ENCODE results near the gene BPIFB3. TPM values are rescaled to one million over a fixed set of nuclear protein-coding genes. Genes with fewer than 3 reads are reported as not detected.
"Not testable (repeated sequence)": the region's sequence is repeated elsewhere in the genome, so short reads cannot be mapped to it uniquely, and the experiment has no call there.

Gene BPIFB3
- total and polyA plus RNA-seq, 2 of the 13 experiments (the other 11 are each of a cell fraction or from before 2014, with no cell fraction given) = 0.09 TPM; not detected in 1

- BruUV-seq (replicated peaks); TF ChIP-seq CREM (CRISPR knock-in tag; IDR thresholded peaks at IDR 0.05): not testable (repeated sequence)
- TF ChIP-seq HDAC2 (CRISPR knock-in tag; IDR thresholded peaks at IDR 0.05) = peak; percentile 77; the same call in 1 of the 2 replicates
- peak; percentile 28; the same call in 1 of the 2 replicates for TF ChIP-seq FOXO1 (CRISPR knock-in tag; IDR thresholded peaks at IDR 0.05)
- TF ChIP-seq ZNF430 (CRISPR knock-in tag; IDR thresholded peaks at IDR 0.05) = peak; percentile 33; the same call in 1 of the 2 replicates
- TF ChIP-seq ZBTB33 (CRISPR knock-in tag; IDR thresholded peaks at IDR 0.05) = peak; percentile 23; the same call in 1 of the 2 replicates
- 0 out of 2 replicates have a peak, but pooled peaks have one; percentile 55 for TF ChIP-seq ZNF607 (CRISPR knock-in tag; IDR thresholded peaks at IDR 0.05; ENCODE audit: borderline replicate concordance)
- peak; percentile 39; the same call in 1 of the 2 replicates for TF ChIP-seq ETV5 (CRISPR knock-in tag; IDR thresholded peaks at IDR 0.05; ENCODE audit: borderline replicate concordance)
- TF ChIP-seq, protein P1, sequence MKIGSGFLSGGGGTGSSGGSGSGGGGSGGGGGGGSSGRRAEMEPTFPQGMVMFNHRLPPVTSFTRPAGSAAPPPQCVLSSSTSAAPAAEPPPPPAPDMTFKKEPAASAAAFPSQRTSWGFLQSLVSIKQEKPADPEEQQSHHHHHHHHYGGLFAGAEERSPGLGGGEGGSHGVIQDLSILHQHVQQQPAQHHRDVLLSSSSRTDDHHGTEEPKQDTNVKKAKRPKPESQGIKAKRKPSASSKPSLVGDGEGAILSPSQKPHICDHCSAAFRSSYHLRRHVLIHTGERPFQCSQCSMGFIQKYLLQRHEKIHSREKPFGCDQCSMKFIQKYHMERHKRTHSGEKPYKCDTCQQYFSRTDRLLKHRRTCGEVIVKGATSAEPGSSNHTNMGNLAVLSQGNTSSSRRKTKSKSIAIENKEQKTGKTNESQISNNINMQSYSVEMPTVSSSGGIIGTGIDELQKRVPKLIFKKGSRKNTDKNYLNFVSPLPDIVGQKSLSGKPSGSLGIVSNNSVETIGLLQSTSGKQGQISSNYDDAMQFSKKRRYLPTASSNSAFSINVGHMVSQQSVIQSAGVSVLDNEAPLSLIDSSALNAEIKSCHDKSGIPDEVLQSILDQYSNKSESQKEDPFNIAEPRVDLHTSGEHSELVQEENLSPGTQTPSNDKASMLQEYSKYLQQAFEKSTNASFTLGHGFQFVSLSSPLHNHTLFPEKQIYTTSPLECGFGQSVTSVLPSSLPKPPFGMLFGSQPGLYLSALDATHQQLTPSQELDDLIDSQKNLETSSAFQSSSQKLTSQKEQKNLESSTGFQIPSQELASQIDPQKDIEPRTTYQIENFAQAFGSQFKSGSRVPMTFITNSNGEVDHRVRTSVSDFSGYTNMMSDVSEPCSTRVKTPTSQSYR (CRISPR knock-in tag; IDR thresholded peaks at IDR 0.05; ENCODE audit: borderline replicate concordance) = peak; percentile 16; the same call in 1 of the 2 replicates
- peak; percentile 90 for TF ChIP-seq SAP130 (CRISPR knock-in tag; IDR thresholded peaks at IDR 0.05; ENCODE audit: low read depth)
- TF ChIP-seq GFI1 (CRISPR knock-in tag; IDR thresholded peaks at IDR 0.05; ENCODE audit: borderline replicate concordance) = peak; percentile 50; the same call in 1 of the 2 replicates
- TF ChIP-seq KMT2B (CRISPR knock-in tag; IDR thresholded peaks at IDR 0.05) = peak; percentile 47; the same call in 1 of the 2 replicates
- peak; percentile 49 for TF ChIP-seq NR2F6 (IDR thresholded peaks at IDR 0.05)
- 0 out of 2 replicates have a peak, but pooled peaks have one; percentile 35 for TF ChIP-seq NR2F6 (CRISPR knock-in tag; IDR thresholded peaks at IDR 0.05)
- TF ChIP-seq SMC3 (IDR thresholded peaks at IDR 0.05; ENCODE audit: low read length) = peak; percentile 22; the same call in 1 of the 2 replicates
- peak; percentile 56; the same call in 1 of the 2 replicates for TF ChIP-seq MED1 (CRISPR knock-in tag; IDR thresholded peaks at IDR 0.05)
- peak; percentile 48 for TF ChIP-seq CREM (IDR thresholded peaks at IDR 0.05)
- peak; percentile 84 for TF ChIP-seq RARA (CRISPR knock-in tag; IDR thresholded peaks at IDR 0.05)
- TF ChIP-seq ZNF124 (CRISPR knock-in tag; IDR thresholded peaks at IDR 0.05) = peak; percentile 69; the same call in 1 of the 2 replicates
- TF ChIP-seq DMAP1 (CRISPR knock-in tag; IDR thresholded peaks at IDR 0.05) = peak; percentile 19; the same call in 1 of the 2 replicates
- peak; percentile 97 for TF ChIP-seq ZNF644 (CRISPR knock-in tag; IDR thresholded peaks at IDR 0.05; ENCODE audit: low read depth)
- TF ChIP-seq TEAD3 (CRISPR knock-in tag; optimal IDR thresholded peaks at IDR 0.05; ENCODE audit: borderline replicate concordance) = peak; percentile 78
Observed at GRCh38 chr20:33106058-33106620, 52.4 kb downstream of the BPIFB3 start.

More at GRCh38 chr20:33106058-33106620, 52.4 kb downstream of the BPIFB3 start:
- ATAC-seq (peak; percentile 96), DNase-seq (ENCODE audit: low spot score) (peak; percentile 93), FAIRE-seq (peak; percentile 76)
- H3K36me3 ChIP-seq (replicated peaks in 1 of 2; ENCODE audit: control insufficient read depth in 1 of 2, insufficient read depth in 2 of 2, low read length in 2 of 2); H4K20me1 ChIP-seq (ENCODE audit: insufficient read depth, low read length); in situ Hi-C loops (cut with HindIII; ENCODE audit: extremely low pct_ligation_motif_present, low pct_unique_long_range_greater_than_20kb); H3K27ac ChIP-seq (ENCODE audit: extremely low read length, insufficient read depth, low read length); H3K27me3 ChIP-seq (ENCODE audit: control insufficient read depth in 1 of 2, insufficient read depth in 2 of 2, low read length in 2 of 2); H2AFZ ChIP-seq (ENCODE audit: low read length); POLR2A ChIA-PET; H3K9ac ChIP-seq (ENCODE audit: insufficient read depth, low read depth, low read length); intact Hi-C loops (cut with micrococcal nuclease; ENCODE audit: unreplicated experiment); H3K9me3 ChIP-seq (ENCODE audit: low read length); H3K4me3 ChIP-seq (replicated peaks in 1 of 3; ENCODE audit: insufficient read depth in 1 of 3, low read depth in 2 of 3, low read length in 3 of 3); H3K79me2 ChIP-seq (ENCODE audit: insufficient read depth, low read length): not testable (repeated sequence)
- H3K4me1 ChIP-seq (ENCODE audit: insufficient read depth, low read length) = peaks cover 18% of the 10 kb centered on the region
- H3K4me2 ChIP-seq (ENCODE audit: low read depth, low read length) = peak overlapping the region; percentile 36
- WGBS (ENCODE audit: low lambda C conversion rate) = 3% methylated on average over 7 of the region's 7 CpGs
- CTCF ChIA-PET (ENCODE audit: low intra/inter-chr PET ratio, low total read pairs) = interaction anchor here (1.5 kb wide), 1 partner anchor 10 kb away, joined by 4 read pairs; no protein-coding TSS in a partner anchor
